K562 (cell line): Measurements from ENCODE around the gene MEX3A. TPM values are rescaled to one million over a fixed set of nuclear protein-coding genes. Genes with fewer than 3 reads are reported as not detected.

ENCODE experiments used
- ATF1 ChIP-seq, 2 experiments: fragments of 450-650 bp in 1 of 2; IDR thresholded peaks; 2 replicates each; pipeline ENCODE4 v1.6.1; 2016; ENCODE audit warnings: missing compliant biosample characterization in 1 of 2, missing genetic modification characterization in 1 of 2
- BRD4 ChIP-seq: fragments of 200-600 bp; sonication (generic); IDR thresholded peaks from 2 replicates; pipeline ENCODE4 v1.6.1; 2017; ENCODE audit warnings: inconsistent platforms
- CBX2 ChIP-seq: fragments of 200-600 bp; sonication (generic); IDR thresholded peaks from one replicate; pipeline ENCODE4 v1.6.1; 2012; ENCODE audit warnings: mild to moderate bottlenecking, low read length, inconsistent platforms; ENCODE audit not compliant: insufficient read depth, poor library complexity, severe bottlenecking
- ELF4 ChIP-seq: fragments of 450-650 bp; formaldehyde crosslinking; IDR thresholded peaks from 2 replicates; pipeline ENCODE4 v1.4.0; 2022; ENCODE audit warnings: missing genetic modification characterization
- EP300 ChIP-seq: IDR thresholded peaks from 2 replicates; pipeline ENCODE4 v1.6.1; 2012; ENCODE audit warnings: low read length, improper control_type of control experiment
- FOSL1 ChIP-seq: fragments of 200-800 bp; sonication (Bioruptor generic); conservative IDR thresholded peaks from 2 replicates; pipeline ENCODE4 v1.6.1; 2016; ENCODE audit warnings: missing genetic modification characterization, missing compliant biosample characterization
- HNRNPK ChIP-seq: fragments of 200-400 bp; formaldehyde crosslinking; IDR thresholded peaks from one replicate; pipeline ENCODE4 v1.6.1; 2018; ENCODE audit warnings: mild to moderate bottlenecking, low read depth, low read length; ENCODE audit not compliant: poor library complexity, severe bottlenecking
- JUND ChIP-seq, 2 experiments: IDR thresholded peaks; 2 replicates in 1 of 2; 3 replicates in 1 of 2; pipeline ENCODE4 v1.6.1; 2011; ENCODE audit warnings: borderline replicate concordance in 2 of 2, low read depth in 2 of 2, low read length in 2 of 2, improper control_type of control experiment in 1 of 2, missing biosample characterization in 1 of 2, missing genetic modification characterization in 1 of 2, missing genetic modification reagents in 1 of 2
- KLF10 ChIP-seq: fragments of 250-450 bp; sonication (Bioruptor Pico); IDR thresholded peaks from 2 replicates; pipeline ENCODE4 v1.6.1; 2021; ENCODE audit warnings: matching md5 sums
- MAZ ChIP-seq, 2 experiments: fragments of 450-650 bp in 1 of 2; sonication (generic) in 1 of 2; formaldehyde crosslinking; IDR thresholded peaks in 1 of 2; conservative IDR thresholded peaks in 1 of 2; 2 replicates each; pipeline versions ENCODE4 v1.4.0 to v1.5.0; 2020; ENCODE audit warnings: mild to moderate bottlenecking in 1 of 2, missing genetic modification reagents in 1 of 2
- NBN ChIP-seq: fragments of 450-650 bp; IDR thresholded peaks from 2 replicates; pipeline ENCODE4 v1.6.1; 2016; ENCODE audit warnings: low read depth, mild to moderate bottlenecking
- NFIX ChIP-seq: fragments of 250-450 bp; sonication (Bioruptor Pico); IDR thresholded peaks from 2 replicates; pipeline ENCODE4 v1.4.0; 2020; ENCODE audit warnings: low read depth, mild to moderate bottlenecking, moderate library complexity
- SIN3A ChIP-seq, 2 experiments: fragments of 150-350 bp in 1 of 2; IDR thresholded peaks; 2 replicates each; pipeline ENCODE4 v1.6.1; 2011 to 2016; ENCODE audit warnings: borderline replicate concordance in 2 of 2, low read depth in 2 of 2, low read length in 2 of 2, mild to moderate bottlenecking in 2 of 2, moderate library complexity in 2 of 2; ENCODE audit not compliant: control insufficient read depth in 1 of 2
- TRIM28 ChIP-seq: fragments of 450-650 bp; IDR thresholded peaks from 2 replicates; pipeline ENCODE4 v1.6.1; 2017
- ZNF3 ChIP-seq: fragments of 250-450 bp; sonication (Bioruptor Pico); IDR thresholded peaks from 2 replicates; pipeline ENCODE4 v1.5.0; 2021; ENCODE audit warnings: mild to moderate bottlenecking, moderate library complexity
- ZNF316 ChIP-seq: fragments of 450-650 bp; IDR thresholded peaks from 2 replicates; pipeline ENCODE4 v1.6.1; 2016
- ZNF431 ChIP-seq: sonication (generic); formaldehyde crosslinking; IDR thresholded peaks from 2 replicates; pipeline ENCODE4 v1.8.0; 2022; ENCODE audit warnings: mild to moderate bottlenecking, missing genetic modification reagents
- ZNF589 ChIP-seq: fragments of 200-800 bp; sonication (Bioruptor generic); IDR thresholded peaks from 2 replicates; pipeline ENCODE4 v1.6.1; 2016; ENCODE audit warnings: low read depth, missing genetic modification characterization, missing compliant biosample characterization
- polyA plus RNA-seq, 8 experiments: library from polyadenylated mRNA; depleted of rRNA in 4 of 8; stranded (reverse) in 5 of 8; unstranded in 3 of 8; fragments of >200 nt; fragmentation: Nextera tagmentation in 2 of 8; fragmentation: Illumina TruSeq in 1 of 8; extraction: Ambion mirVana in 2 of 8; extraction: Trizol in 1 of 8; gene quantifications; 2 replicates each; pipeline versions ENCODE4 v1.2.1 to v1.2.3, GENCODE V29; 2011 to 2014; ENCODE audit warnings: inconsistent platforms in 1 of 8, missing spikeins in 1 of 8
- total RNA-seq, 7 experiments: library from RNA; depleted of rRNA in 6 of 7; stranded (reverse); fragments of >200 nt in 6 of 7; fragmentation: Illumina TruSeq in 2 of 7; extraction: Trizol in 2 of 7; gene quantifications; 2 replicates each; pipeline versions ENCODE4 v1.2.1 to v1.2.3, GENCODE V29; 2011 to 2021; ENCODE audit warnings: low replicate concordance in 1 of 7
- TF ChIP-seq, protein P1 (sequence below): sonication (generic); formaldehyde crosslinking; IDR thresholded peaks from 2 replicates; pipeline ENCODE4 v1.8.0; 2023; ENCODE audit warnings: mild to moderate bottlenecking, missing genetic modification reagents
- TF ChIP-seq, protein P2 (sequence below): fragments of 450-650 bp; IDR thresholded peaks from 2 replicates; pipeline ENCODE4 v1.6.1; 2016; ENCODE audit warnings: antibody characterized with exemption
- TF ChIP-seq, protein P3 (sequence below), 2 experiments: IDR thresholded peaks in 1 of 2; conservative IDR thresholded peaks in 1 of 2; 2 replicates each; pipeline ENCODE4 v1.6.1; 2016; ENCODE audit warnings: low read depth in 2 of 2, mild to moderate bottlenecking in 1 of 2, missing compliant biosample characterization in 1 of 2, missing genetic modification characterization in 1 of 2, moderate library complexity in 1 of 2

The MEX3A gene
- total and polyA plus RNA-seq, 9 of the 15 experiments (the other 6 are each of a cell fraction or from before 2014, with no cell fraction given), result 0.36 to 13.7 (median 5.2) TPM

DNA sequence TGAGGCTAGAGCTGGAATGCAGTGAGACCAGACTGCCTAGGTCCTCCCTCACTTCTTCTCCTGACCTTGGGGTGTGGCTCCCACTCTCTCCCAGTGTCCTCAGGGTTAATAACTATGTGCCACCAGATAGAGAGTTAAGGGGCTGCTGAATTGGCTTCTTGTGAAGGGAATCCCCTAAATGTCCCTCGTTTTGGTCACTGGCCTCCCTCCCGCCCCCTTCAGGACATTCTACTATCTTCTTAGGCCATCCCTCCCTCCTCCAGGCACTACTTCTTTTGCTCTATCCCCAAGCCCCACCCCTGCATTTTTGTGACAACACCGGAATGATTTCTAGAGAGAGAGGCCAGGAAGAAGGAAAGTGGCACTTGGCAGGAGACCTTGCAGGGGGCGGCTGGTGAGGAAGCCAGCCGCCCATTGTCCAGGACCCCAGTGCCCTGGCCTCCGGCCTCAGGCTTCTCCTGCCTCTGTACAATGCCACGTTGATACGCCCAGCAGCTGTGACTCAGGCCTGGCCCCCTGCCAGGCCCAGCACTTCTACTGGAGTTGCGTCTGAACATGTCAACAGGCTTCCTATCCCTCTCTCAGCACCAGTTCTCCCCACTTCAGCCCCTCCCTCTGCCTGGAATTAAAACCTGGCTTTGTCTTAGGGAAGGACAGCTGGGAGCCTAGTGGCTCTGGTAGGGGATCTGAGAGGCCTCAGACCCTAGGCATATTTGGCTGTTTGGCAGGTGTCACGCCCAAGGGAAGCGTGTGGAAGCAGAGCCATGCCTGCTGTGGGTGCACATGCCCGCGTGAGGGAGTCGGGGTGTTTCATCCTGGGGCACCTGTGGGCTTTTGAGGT is 41.3 kb upstream of the MEX3A start (continued):
- TF ChIP-seq JUND (IDR thresholded peaks at IDR 0.05; ENCODE audit: borderline replicate concordance, low read depth, low read length) (peak; percentile 76), JUND (tag; IDR thresholded peaks at IDR 0.05; ENCODE audit: borderline replicate concordance, low read depth, low read length) (peak; percentile 89; the same call in 1 of the 3 replicates), NBN (peak; percentile 85), ZNF316 (peak; percentile 32; the same call in 1 of the 2 replicates), ELF4 (CRISPR knock-in tag) (no peak), MAZ (CRISPR knock-in tag; conservative IDR thresholded peaks at IDR 0.05 in 1 of 2, IDR thresholded peaks at IDR 0.05 in 1 of 2) (peak; percentile 41 to 55; a peak in 3 of 4 replicates), ATF1 (CRISPR knock-in tag; IDR thresholded peaks at IDR 0.05) (no peak), ATF1 (tag; IDR thresholded peaks at IDR 0.05) (peak; percentile 78), ZNF431 (CRISPR knock-in tag) (no peak), SIN3A (IDR thresholded peaks at IDR 0.05; ENCODE audit: borderline replicate concordance in 2 of 2, control insufficient read depth in 1 of 2, low read depth in 2 of 2, low read length in 2 of 2) (peak in 1 of 2 experiments; percentile 69; a peak in 1 of 4 replicates), TRIM28 (peak; percentile 31; the same call in 1 of the 2 replicates), NFIX (peak; percentile 63), KLF10 (CRISPR knock-in tag) (no peak), ZNF589 (peak; percentile 68; the same call in 1 of the 2 replicates), ZNF3 (CRISPR knock-in tag) (no peak), BRD4 (no peak), FOSL1 (tag) (peak; percentile 84), HNRNPK (no peak), CBX2 (no peak), EP300 (peak; percentile 34; the same call in 1 of the 2 replicates)
- TF ChIP-seq, protein P1, sequence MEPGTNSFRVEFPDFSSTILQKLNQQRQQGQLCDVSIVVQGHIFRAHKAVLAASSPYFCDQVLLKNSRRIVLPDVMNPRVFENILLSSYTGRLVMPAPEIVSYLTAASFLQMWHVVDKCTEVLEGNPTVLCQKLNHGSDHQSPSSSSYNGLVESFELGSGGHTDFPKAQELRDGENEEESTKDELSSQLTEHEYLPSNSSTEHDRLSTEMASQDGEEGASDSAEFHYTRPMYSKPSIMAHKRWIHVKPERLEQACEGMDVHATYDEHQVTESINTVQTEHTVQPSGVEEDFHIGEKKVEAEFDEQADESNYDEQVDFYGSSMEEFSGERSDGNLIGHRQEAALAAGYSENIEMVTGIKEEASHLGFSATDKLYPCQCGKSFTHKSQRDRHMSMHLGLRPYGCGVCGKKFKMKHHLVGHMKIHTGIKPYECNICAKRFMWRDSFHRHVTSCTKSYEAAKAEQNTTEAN (CRISPR knock-in tag), result no peak
- TF ChIP-seq, protein P2, sequence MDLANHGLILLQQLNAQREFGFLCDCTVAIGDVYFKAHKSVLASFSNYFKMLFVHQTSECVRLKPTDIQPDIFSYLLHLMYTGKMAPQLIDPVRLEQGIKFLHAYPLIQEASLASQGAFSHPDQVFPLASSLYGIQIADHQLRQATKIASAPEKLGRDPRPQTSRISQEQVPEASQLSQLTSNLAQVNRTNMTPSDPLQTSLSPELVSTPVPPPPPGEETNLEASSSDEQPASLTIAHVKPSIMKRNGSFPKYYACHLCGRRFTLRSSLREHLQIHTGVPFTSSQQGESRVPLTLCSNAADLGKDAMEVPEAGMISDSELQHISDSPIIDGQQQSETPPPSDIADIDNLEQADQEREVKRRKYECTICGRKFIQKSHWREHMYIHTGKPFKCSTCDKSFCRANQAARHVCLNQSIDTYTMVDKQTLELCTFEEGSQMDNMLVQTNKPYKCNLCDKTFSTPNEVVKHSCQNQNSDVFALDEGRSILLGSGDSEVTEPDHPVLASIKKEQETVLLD, result peak; percentile 49; the same call in 1 of the 2 replicates
- TF ChIP-seq, protein P3, sequence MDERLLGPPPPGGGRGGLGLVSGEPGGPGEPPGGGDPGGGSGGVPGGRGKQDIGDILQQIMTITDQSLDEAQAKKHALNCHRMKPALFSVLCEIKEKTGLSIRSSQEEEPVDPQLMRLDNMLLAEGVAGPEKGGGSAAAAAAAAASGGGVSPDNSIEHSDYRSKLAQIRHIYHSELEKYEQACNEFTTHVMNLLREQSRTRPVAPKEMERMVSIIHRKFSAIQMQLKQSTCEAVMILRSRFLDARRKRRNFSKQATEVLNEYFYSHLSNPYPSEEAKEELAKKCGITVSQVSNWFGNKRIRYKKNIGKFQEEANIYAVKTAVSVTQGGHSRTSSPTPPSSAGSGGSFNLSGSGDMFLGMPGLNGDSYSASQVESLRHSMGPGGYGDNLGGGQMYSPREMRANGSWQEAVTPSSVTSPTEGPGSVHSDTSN (CRISPR knock-in tag; IDR thresholded peaks at IDR 0.05; ENCODE audit: low read depth), result no peak
- TF ChIP-seq, protein P3 (tag; conservative IDR thresholded peaks at IDR 0.05; ENCODE audit: low read depth), result peak; percentile 60; the same call in 1 of the 2 replicates
